Activated T-helper 1 cell treated with anti-CD3 and anti-CD28 coated beads, Interleukin-2, amount 50 U/mL, for 16 hours (primary cell): Measurements from ENCODE around the gene HARS1.
"Not testable (repeated sequence)": the region's sequence is repeated elsewhere in the genome, so short reads cannot be mapped to it uniquely, and the experiment has no call there.

Source experiments
- DNase-seq, 2 donors: peaks; one replicate each; pipeline ENCODE4 v3.0.0-alpha.2; 2020; ENCODE audit warnings: low read depth in 1 of 2, low spot score in 1 of 2

The HARS1 gene

DNA sequence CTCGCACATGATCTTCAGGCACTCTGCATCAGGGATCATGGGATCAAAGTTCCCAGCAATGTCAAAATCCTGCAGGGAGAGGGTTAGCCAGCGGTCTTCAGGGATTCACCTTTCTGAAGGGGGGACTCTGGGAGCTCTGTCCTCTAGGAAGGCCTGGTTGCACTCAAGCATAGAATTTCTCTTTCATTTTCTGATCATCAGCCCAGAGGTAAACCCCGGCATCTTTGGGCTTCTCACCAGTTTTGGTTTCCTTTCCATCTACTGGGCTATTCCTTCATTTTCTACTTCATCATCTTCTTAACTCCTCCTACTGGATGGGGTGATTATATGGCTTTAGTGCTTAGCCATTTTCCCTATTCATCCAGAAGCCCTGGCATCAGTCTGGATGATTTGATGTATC lies 13.2 kb downstream of the HARS1 start:
- no peak for DNase-seq

DNA sequence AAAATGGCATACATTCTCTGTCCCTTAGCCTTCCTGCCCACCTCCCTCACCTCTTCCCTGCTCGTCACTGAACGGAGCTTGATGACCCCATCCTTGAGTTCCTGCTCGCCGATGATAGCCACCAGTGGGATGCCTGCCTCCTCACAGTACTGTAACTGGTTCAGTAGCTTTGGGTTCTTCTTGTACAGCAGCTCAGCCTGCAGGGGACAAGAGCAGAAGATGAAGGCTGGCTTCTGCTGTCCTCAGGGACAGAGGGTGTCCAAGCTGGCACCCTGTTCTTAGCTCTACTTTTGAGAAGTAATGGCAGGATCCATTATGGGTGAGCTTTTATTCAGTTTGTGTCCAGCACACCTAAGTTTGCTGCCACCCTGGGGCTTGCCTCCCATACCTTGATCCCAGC lies 16.5 kb downstream of the HARS1 start:
- DNase-seq: no peak

DNA sequence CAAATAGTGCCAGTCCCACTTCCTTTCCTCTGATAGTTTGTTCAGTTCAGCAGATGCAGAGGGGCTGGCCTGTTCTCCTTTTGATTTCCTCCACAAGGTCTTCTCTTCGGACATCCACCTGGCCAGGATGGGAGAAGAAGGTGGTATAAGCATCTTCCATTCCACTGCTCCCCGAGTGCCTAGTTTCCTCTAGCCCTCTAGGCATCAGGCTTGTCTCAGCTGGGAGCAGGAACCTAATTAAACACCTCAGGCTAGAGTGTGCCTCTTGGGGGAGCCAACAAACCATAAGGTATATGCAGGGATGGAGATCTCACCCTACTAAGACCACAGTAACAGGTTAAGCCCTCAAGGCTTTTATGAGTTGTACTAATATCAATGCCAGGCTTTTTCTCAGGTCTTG lies 17.0 kb downstream of the HARS1 start:
- DNase-seq: no peak

DNA sequence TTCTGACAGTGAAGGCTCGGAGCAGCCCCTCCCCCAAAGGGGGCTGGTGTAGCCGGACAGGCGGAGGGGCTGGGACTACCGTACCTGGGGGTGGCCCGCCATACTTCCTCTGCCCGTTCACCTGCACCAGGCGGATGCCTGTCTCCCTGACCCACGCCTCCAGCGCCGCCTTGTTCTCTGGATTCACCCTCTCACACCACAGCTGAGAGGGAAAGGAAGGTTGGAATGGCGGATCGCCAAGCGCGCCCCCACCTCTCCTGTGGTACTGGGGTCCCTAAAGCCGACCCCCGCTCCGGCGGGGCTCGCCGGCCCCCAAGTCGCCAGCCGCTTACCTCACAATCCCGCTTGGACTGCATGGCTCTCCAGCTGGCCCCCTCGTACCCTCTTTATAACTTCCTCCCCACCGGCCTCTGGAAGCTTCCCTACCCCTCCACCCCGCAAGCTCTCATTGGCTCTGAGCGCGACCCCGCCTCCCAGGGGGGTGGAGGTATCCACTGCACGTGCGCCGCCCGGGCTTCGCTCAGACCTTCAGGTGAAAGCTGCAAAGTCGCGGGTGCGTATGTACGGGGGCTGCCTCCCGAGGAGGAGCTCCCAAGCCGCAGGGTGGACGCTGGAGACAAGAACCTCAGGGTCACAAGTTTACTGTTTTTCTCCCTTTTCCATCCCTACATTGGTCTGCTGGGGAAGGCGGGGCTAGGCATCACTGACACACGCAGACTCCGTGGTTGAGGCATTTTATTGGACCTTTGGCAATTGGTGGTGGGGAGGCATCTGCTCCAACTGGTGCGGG lies 17.8 kb downstream of the HARS1 start, which contains the start of gene DND1:
DND1 (minus strand) TSS at position 390 of the 790 bp plus-strand sequence; CDS start at position 356, 34 bp downstream.
- no peak for DNase-seq

DNA sequence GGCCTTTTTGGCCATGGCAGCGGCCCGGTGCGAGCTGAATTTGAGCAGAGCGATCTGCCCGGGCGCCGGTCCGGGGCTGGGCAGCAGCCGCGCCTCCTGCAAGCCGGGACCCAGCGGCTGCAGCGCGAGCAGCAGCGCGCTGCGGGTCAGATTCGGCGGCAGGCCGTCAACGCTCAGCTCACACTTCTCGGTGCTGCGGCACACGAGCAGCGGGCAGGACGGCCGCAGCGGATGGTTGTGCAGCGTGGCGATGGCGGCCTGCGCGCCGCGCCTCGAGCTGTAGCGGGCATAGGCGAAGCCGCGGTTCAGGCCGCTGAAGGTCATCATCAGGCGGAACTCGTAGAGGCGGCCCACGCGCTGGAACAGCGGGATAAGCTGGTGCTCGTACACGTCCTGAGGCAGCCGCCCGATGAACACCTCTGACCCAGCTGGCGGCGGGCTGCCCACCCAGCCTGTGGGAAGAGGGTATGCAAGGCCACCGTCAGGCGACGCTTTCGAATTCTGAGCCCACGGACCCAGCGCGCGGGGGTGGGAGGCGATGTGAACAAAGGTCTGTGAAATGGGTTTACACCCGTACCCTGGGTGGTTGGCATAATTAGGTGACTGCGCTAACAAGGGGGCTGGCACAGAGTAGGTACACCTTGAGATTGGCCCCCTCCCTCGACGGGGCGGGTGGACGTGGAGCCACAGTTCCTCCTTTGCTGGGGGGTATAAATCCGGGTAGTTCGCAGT lies 18.5 kb downstream of the HARS1 start:
- DNase-seq: no peak

DNA sequence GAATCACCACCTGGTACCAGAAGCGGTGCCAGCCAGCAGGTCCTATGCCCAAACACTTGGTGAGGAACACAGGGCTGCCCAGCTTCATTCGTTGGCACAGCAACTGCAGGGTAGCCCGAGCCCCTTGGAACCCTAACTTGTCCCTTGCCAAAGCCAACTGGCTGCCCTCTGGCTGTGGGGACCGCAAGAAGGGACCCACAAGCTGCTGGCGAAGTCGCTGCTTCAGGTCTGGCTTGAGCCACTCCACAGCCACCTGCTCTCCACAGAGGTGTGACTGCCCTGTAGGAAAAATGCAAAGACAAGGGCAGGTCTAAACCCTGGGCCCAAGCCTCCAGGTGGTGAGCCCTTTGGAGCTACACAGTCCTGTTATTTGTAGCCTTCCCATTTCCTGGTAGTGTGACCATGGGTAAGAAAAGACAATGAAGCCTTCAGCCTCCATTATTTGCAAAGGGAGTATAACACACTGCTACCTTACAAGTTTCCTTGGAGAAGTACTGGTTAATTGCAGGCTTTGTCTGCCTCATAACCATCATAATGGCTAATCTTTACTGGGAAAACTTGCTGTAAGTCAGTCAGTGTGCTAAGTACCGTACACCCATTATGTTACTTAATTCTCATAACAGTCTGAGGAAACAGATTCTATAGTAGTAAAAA lies 19.6 kb downstream of the HARS1 start:
- DNase-seq: no peak

DNA sequence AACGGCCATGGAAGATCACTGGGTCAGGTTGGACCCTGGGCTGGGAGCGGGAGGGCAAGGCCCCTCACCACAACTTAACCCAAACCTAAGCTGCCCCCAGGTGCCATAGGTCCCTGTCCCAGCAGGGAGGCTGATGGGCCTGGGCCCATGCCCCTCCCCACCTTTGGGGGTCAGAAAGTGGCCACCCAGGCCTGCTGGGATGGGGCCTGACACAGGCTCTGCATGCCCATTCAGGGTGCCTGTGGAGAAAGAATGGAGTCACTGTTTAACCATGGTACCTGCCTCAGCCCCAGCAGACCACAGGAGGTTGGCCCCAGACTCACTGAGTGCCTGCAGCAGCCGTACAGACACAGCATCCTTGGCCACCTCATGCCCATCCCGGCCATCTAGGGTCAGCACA lies 20.1 kb downstream of the HARS1 start:
- DNase-seq: not testable (repeated sequence)

DNA sequence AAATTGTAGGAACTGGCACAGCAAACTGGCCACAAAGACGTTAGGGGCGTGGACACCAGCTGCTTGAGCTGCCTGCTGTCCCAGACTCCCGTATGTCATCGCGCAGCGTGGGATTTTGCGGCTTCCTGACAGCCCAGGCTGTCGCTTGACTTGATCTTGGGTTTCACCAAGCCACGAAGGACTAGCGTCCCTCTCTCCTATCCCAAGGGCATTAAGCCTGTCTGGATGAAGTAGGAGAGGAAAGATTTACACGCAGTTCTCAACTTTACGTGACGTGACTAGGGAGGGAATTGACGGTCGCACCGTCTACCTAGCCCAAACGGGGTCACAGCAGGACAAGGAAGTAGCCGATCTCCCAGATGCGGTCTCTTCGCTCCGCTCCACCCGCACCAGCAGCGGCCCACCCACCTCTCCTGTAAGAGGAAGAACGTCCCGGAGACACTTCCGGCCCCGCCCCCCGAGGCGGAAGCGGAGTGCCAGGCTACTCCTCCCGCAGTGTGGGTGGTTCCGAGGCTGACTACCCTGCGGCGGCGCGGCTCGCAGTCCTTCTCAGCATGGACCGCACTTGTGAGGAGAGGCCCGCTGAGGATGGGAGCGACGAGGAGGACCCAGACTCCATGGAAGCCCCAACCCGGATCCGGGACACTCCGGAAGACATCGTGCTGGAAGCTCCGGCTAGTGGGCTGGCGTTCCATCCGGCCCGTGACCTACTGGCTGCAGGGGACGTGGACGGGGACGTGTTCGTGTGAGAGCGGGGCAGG lies 26.6 kb downstream of the HARS1 start, which contains the start of gene WDR55:
WDR55 (plus strand) TSS at position 546 of the 761 bp plus-strand sequence; CDS start at position 555, 9 bp downstream.
- peak; percentile 92 to 95 for DNase-seq

DNA sequence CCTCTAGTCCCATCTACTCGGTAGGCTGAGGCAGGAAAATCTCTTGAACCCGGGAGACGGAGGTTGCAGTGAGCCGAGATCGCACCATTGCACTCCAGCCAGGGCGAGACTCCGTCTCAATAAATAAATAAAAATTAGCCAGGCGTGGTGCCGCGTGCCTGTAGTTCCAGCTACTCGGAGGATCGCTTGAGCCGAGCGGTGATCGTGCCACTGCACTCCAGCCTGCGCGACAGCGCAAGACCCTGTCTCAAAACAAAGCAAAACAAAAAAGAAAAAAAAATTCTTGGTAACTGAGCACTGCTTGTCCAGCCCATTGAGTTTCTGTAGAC lies 27.2 kb downstream of the HARS1 start:
- no peak for DNase-seq

DNA sequence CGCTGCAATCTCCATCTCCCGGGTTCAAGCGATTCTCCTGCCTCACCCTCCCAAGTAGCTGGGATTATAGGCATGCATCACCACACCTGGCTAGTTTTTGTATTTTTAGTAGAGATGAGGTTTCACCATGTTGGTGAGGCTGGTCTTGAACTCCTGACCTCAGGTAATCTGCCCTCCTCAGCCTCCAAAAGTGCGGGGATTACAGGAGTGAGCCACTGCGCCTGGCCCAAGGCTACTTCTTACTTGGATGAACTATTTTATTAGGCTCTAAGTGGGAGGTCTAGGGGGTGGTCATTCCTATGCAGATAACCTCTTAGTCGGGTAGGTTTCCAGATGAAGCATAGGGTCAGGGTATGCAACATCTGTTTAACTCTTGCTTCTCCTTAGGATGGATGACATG lies 30.8 kb downstream of the HARS1 start:
- DNase-seq: not testable (repeated sequence)

DNA sequence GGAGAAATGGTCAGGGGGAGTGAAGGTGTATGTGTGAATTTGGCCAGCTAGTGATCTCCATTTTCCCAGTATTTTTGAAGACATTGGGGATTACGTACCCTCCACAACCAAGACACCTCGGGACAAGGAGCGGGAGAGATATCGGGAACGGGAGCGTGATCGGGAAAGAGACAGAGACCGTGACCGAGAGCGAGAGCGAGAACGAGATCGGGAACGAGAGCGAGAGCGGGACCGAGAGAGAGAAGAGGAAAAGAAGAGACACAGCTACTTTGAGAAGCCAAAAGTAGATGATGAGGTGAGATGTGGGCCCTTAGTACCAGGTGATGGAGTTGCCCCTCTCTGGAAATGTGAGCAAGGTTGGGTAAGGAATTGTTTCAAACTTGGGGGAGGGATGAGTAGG lies 32.3 kb downstream of the HARS1 start:
- DNase-seq: no peak

DNA sequence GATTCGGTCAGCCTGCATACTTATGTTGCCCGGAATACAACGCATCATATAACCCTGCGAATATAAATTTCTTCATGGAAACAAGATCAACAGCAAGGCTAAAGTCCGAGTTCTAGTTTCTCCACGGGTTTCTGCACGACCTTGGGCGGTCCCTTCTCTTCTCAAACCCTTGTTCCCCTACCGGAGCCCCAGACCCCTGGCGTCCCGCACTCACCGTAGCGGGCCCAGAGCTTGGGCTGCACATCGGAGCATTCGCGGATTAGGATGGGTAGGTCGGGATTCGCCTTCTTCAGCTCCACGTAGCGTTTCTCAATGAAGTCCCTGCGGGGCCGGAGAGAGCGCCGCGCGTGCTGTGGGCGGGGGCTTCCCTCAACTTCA lies 44.1 kb downstream of the HARS1 start:
- DNase-seq: no peak

DNA sequence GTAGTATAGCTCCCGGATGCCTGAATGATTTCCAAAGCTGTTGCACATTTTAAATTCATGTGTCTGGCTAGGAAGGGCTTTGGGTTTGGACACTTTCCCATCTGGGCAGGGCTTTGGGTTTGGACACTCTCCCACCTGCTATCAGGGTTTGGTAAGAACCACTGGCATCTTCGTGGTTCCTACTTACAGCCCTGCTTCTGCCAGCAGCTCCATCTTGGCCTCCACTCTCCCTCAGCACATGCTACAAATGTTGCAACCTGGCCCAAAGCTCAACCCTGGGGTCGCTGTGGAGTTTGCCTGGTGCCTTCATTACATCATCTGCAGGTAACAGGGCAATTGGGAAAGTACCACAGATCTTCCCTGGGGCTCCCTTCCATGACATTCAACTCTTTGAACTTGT lies 48.5 kb downstream of the HARS1 start:
- DNase-seq: no peak

DNA sequence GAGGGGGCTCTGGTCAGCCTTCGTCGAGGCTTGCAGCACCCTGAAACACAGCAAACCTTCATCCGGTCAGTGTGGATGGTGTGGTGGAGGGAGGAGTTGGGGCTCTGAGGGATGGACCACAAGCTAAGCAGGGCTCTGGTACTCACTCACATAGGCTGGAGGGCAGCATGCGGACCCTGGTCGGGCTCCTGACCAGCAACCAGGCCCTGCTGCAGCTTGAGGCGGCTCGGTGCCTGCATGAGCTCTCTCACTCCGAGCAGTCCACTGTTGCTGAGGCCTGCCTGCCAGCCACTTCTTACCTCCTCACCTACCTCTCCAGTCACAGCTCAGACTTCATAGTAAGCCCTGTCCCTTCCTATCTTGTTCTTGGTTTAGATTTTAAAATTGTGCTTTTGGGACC lies 49.5 kb downstream of the HARS1 start:
- no peak for DNase-seq

DNA sequence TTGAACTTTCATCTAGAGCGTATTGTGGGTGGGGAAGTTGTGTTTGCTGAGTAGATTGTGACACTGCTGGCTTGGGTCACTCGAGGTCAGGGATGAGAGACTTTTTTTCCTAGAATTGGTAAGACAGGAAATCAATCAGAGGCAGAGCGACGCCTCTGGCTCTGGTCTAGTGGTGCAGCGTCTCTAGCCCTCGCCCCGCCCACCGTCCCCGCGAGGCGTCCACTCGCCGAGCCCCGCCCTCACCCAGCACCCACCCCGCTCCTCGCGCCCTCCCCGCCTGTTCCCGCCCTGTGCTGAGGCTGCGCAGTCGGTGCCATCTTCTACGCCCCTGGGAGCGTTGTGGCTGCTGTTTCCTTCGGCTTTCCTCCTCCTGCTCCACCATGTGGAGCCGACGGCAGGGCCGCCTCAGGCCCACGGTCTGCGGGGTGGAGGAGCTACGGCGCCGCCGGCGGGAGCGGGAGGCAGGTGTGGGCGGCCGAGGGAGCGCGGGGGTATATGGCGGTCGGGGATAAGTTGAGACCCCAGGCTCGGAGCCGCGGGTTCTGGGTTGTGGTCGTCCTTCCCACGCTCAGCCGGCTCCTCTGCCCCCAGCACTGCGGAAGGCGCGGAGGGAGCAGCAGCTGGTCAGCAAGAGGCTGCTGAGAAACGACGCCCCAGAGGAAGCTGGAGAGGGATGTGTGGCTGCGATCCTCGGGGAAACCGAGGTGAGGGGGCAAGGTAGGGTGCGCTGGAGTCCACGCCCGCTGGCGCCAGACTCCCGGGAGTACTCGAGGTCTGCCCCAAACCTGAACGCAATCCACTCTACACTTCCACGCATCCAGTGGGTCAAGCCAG lies 51.8 kb downstream of the HARS1 start, which contains the start of gene TMCO6:
TMCO6 (plus strand) TSS at position 304 of the 834 bp plus-strand sequence; CDS start at position 381, 77 bp downstream.
- peak; percentile 94 to 96 for DNase-seq

DNA sequence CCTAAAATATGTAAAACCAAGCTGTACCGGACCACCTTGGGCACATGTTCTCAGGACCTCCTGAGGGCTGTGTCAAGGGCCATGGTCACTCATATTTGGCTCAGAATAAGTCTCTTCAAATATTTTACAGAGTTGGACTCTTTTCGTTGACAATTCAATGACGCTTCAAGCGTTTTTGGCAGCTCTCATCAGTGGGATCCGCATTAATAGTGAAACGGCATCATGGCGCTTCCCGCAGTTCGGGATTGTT lies 52.3 kb downstream of the HARS1 start:
- DNase-seq: not testable (repeated sequence)

DNA sequence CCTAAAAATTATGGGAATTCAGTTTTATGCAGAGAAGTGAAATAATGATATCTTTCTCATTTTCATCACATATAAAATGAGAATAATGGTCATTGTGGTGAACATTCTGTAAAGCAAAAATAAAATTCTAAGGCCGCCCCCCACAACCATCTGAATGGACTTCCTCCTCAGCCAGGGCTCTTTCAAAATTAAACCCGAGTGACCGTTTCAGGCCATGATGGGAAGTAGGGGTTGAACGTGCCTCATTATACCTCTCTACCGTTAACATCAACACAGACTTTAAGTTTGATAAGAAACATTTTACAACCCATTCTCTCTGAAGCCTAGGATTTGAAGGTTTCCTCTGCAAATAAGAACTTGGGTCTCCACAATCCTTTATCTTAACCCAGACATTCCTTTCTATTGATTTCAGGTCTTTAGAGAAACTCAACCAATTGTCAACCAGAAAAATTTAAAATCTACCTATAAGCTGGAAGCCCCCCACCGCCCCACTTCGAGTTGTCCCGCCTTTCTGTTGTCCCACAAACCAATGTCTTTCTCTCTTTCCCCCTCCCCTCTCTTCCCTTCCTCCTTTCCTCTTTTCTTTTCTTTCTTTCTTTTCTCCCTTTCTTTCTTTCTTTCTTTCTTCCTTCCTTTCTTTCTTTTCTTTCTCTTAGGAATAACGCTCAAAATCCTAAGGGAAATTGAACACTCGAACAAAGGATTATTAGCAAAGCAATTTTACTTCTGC lies 53.6 kb downstream of the HARS1 start:
- no peak for DNase-seq

DNA sequence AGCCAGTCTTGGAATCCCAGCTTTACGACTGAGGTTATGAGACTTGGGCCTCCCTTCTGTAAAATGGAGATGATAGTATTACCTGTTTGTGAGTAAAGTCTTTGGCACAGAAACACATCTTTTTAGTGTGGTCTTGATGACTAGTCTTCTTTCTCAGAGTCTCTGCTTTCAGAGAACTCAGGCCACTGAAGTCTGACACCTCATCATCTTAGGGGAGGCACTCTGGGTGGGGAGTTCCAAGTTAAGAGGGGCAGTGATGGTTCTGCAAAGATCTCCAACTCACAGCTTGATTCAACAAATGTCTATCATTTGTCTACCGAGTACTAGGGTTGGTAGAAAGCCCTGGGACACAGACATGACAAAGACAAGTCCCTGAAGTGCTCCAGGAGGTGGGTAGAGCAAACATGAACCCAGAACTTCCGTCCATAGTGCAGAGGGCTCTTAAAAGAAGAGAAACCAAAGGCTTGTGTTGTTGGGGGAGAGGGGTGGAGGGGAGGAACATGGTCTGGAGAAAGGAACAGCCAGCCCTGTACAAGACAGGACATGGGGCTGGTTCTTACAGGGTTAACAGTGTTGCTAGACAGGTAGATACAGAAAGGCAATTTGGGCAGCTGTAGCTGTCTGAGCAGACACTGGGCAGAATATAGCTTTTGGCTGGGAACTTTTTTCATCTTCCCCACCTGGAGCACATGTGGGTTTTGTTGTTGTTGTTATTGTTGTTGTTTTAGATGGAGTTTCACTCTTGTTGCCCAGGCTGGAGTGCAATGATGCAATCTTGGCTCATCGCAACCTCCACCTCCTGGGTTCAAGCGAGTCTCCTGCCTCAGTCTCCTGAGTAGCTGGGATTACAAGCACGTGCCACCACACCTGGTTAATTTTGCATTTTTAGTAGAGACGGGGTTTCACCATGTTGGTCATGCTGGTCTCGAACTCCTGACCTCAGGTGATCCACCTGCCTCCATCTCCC lies 55.6 kb downstream of the HARS1 start:
- DNase-seq: no peak

DNA sequence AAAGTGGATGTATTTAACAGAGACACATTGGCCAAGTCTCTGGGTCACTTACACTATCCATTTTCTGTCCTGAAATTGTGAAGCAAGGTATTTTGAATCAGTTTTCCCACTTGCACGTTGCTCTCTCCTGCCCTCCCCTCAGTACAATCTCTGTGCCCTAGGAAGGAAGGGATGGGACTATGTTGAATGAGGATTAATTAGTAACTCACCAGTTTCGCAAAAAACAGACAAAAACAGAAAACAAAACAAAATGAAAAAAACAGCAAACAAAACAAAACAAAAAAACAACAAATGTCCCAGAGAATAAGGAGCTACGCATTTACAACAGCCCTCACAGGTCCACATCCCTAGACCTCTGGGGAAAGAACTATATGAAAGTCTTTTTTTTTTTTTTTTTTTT lies 57.1 kb downstream of the HARS1 start:
- no peak for DNase-seq
